K562 (cell line): ENCODE measurements around the gene KIAA0930. TPM values are rescaled to one million over a fixed set of nuclear protein-coding genes. Genes with fewer than 3 reads are reported as not detected.

Experiments used
- CTBP1 ChIP-seq: fragments of 450-650 bp; IDR thresholded peaks from 2 replicates; pipeline ENCODE4 v1.6.1; 2016; ENCODE audit warnings: borderline replicate concordance
- MEIS2 ChIP-seq: fragments of 450-650 bp; IDR thresholded peaks from 2 replicates; pipeline ENCODE4 v1.6.1; 2014; ENCODE audit warnings: mild to moderate bottlenecking; ENCODE audit not compliant: partially characterized antibody
- PTBP1 ChIP-seq: fragments of 200-400 bp; formaldehyde crosslinking; IDR thresholded peaks from 2 replicates; pipeline ENCODE4 v1.6.1; 2017; ENCODE audit warnings: low read depth, low read length
- RB1 ChIP-seq: fragments of 450-650 bp; IDR thresholded peaks from 2 replicates; pipeline ENCODE4 v1.6.1; 2017; ENCODE audit warnings: low read depth, mild to moderate bottlenecking
- SRSF1 ChIP-seq: fragments of 200-400 bp; formaldehyde crosslinking; IDR thresholded peaks from 2 replicates; pipeline ENCODE4 v1.6.1; 2017; ENCODE audit warnings: mild to moderate bottlenecking, low read depth, low read length, moderate library complexity
- ZBTB1 ChIP-seq: sonication (generic); formaldehyde crosslinking; IDR thresholded peaks from 2 replicates; pipeline ENCODE4 v1.8.1; 2023; ENCODE audit warnings: missing genetic modification reagents, low read depth, mild to moderate bottlenecking, borderline replicate concordance
- polyA plus RNA-seq, 8 experiments: library from polyadenylated mRNA; depleted of rRNA in 4 of 8; stranded (reverse) in 5 of 8; unstranded in 3 of 8; fragments of >200 nt; fragmentation: Nextera tagmentation in 2 of 8; fragmentation: Illumina TruSeq in 1 of 8; extraction: Ambion mirVana in 2 of 8; extraction: Trizol in 1 of 8; gene quantifications; 2 replicates each; pipeline versions ENCODE4 v1.2.1 to v1.2.3, GENCODE V29; 2011 to 2014; ENCODE audit warnings: inconsistent platforms in 1 of 8, missing spikeins in 1 of 8
- total RNA-seq, 7 experiments: library from RNA; depleted of rRNA in 6 of 7; stranded (reverse); fragments of >200 nt in 6 of 7; fragmentation: Illumina TruSeq in 2 of 7; extraction: Trizol in 2 of 7; gene quantifications; 2 replicates each; pipeline versions ENCODE4 v1.2.1 to v1.2.3, GENCODE V29; 2011 to 2021; ENCODE audit warnings: low replicate concordance in 1 of 7
- TF ChIP-seq, protein P1 (sequence below): fragments of 150-350 bp; IDR thresholded peaks from 2 replicates; pipeline ENCODE4 v1.6.1; 2014; ENCODE audit warnings: low read depth, mild to moderate bottlenecking, low read length, borderline replicate concordance
- TF ChIP-seq, protein P2 (sequence below): fragments of 450-650 bp; IDR thresholded peaks from 2 replicates; pipeline ENCODE4 v1.6.1; 2014; ENCODE audit warnings: low read depth, mild to moderate bottlenecking, moderate library complexity, borderline replicate concordance
- TF ChIP-seq, protein P3 (sequence below): fragments of 200-800 bp; sonication (Bioruptor generic); IDR thresholded peaks from 2 replicates; pipeline ENCODE4 v1.6.1; 2017; ENCODE audit warnings: missing genetic modification characterization, missing compliant biosample characterization

KIAA0930 gene
- total and polyA plus RNA-seq, 9 of the 15 experiments (the other 6 are each of a cell fraction or from before 2014, with no cell fraction given): 0.24 to 12.1 (median 6.4) TPM

DNA sequence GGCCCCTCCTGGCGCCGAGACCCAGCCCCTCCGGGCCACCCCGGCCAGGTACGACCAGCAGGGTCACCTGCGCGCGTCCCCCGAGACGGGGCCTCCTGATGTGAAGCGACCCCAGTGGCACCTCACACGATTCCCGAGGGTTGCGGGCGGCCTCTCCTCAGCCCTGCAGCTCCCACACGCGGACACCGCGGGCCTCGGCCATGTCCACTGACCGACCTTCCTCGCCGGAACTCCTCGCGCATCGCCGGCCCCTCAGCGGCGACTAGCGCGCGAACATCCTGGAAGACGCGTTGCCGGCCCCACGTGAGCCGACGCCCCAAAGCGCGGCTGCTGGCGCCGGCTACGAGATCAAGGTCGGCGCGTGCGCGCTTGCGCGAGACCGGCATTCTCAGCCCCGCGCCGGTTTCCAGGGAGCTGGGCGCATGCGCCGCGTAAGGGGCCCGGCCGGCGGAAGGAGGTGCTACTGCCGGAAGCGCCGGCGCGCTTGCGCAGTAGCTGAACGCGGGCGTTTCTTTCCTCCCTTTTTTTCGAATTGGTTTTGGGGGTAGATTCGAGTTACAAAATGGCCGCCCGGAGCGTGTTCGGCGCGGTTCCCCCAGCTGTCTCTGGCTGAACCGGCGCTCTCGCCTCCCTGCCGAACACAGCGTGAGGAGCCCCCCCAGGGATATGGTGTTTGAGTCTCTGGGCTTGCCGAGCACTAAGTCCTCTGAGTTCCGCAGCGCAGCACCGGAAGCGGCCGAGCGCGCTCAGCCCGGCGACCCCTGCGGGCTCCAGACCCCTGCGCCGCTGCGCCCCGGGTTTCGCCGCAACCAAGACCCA is 77.0 kb downstream of the KIAA0930 start, which contains the start of gene NUP50 (continued):
- TF ChIP-seq, protein P1, sequence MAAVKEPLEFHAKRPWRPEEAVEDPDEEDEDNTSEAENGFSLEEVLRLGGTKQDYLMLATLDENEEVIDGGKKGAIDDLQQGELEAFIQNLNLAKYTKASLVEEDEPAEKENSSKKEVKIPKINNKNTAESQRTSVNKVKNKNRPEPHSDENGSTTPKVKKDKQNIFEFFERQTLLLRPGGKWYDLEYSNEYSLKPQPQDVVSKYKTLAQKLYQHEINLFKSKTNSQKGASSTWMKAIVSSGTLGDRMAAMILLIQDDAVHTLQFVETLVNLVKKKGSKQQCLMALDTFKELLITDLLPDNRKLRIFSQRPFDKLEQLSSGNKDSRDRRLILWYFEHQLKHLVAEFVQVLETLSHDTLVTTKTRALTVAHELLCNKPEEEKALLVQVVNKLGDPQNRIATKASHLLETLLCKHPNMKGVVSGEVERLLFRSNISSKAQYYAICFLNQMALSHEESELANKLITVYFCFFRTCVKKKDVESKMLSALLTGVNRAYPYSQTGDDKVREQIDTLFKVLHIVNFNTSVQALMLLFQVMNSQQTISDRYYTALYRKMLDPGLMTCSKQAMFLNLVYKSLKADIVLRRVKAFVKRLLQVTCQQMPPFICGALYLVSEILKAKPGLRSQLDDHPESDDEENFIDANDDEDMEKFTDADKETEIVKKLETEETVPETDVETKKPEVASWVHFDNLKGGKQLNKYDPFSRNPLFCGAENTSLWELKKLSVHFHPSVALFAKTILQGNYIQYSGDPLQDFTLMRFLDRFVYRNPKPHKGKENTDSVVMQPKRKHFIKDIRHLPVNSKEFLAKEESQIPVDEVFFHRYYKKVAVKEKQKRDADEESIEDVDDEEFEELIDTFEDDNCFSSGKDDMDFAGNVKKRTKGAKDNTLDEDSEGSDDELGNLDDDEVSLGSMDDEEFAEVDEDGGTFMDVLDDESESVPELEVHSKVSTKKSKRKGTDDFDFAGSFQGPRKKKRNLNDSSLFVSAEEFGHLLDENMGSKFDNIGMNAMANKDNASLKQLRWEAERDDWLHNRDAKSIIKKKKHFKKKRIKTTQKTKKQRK: no peak
- TF ChIP-seq, protein P2, sequence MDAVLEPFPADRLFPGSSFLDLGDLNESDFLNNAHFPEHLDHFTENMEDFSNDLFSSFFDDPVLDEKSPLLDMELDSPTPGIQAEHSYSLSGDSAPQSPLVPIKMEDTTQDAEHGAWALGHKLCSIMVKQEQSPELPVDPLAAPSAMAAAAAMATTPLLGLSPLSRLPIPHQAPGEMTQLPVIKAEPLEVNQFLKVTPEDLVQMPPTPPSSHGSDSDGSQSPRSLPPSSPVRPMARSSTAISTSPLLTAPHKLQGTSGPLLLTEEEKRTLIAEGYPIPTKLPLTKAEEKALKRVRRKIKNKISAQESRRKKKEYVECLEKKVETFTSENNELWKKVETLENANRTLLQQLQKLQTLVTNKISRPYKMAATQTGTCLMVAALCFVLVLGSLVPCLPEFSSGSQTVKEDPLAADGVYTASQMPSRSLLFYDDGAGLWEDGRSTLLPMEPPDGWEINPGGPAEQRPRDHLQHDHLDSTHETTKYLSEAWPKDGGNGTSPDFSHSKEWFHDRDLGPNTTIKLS: no peak; the same call in 1 of the 2 replicates
- TF ChIP-seq ZBTB1 (CRISPR knock-in tag) (no peak), RB1 (peak; percentile 81), PTBP1 (no peak), SRSF1 (no peak), CTBP1 (peak; percentile 88), MEIS2 (peak; percentile 95)
- TF ChIP-seq, protein P3, sequence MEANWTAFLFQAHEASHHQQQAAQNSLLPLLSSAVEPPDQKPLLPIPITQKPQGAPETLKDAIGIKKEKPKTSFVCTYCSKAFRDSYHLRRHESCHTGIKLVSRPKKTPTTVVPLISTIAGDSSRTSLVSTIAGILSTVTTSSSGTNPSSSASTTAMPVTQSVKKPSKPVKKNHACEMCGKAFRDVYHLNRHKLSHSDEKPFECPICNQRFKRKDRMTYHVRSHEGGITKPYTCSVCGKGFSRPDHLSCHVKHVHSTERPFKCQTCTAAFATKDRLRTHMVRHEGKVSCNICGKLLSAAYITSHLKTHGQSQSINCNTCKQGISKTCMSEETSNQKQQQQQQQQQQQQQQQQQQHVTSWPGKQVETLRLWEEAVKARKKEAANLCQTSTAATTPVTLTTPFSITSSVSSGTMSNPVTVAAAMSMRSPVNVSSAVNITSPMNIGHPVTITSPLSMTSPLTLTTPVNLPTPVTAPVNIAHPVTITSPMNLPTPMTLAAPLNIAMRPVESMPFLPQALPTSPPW (CRISPR knock-in tag): 0 out of 2 replicates have a peak, but pooled peaks have one; percentile 47
- TF ChIP-seq, all 486 proteins: peak for 74
